ENCODE data around the gene FAM168B.
"Not testable (repeated sequence)": the region's sequence is repeated elsewhere in the genome, so short reads cannot be mapped to it uniquely, and the experiment has no call there.

FAM168B gene

GRCh38 chr2:131093006-131093695 lies at the start of gene FAM168B:
FAM168B (minus strand) TSS chr2:131093460; CDS start chr2:131082646, 10,814 bp downstream.
- DNase-seq: no peak

GRCh38 chr2:131142849-131143248 lies 49.6 kb upstream of the FAM168B start:
- no peak for DNase-seq

- DNase-seq: no peak
These were observed 47.3 kb upstream of the FAM168B start for GRCh38 chr2:131140581-131140980.

GRCh38 chr2:131132729-131133128 lies 39.5 kb upstream of the FAM168B start:
- no peak for DNase-seq

GRCh38 chr2:131130298-131130596 lies 37.0 kb upstream of the FAM168B start:
- no peak for DNase-seq

- no peak for DNase-seq
These were observed 34.7 kb upstream of the FAM168B start for GRCh38 chr2:131127981-131128380.

GRCh38 chr2:131127076-131127475 lies 33.8 kb upstream of the FAM168B start:
- no peak for DNase-seq

- no peak for DNase-seq
These were observed 33.2 kb upstream of the FAM168B start for GRCh38 chr2:131126436-131126835.

- no peak for DNase-seq
These were observed 32.0 kb upstream of the FAM168B start for GRCh38 chr2:131125195-131125757.

- no peak for DNase-seq
These were observed 29.9 kb upstream of the FAM168B start for GRCh38 chr2:131123192-131123591.

GRCh38 chr2:131122496-131122895 lies 29.2 kb upstream of the FAM168B start:
- DNase-seq: no peak

- no peak for DNase-seq
These were observed 28.2 kb upstream of the FAM168B start for GRCh38 chr2:131121464-131121863.

GRCh38 chr2:131120815-131121317 lies 27.6 kb upstream of the FAM168B start:
- DNase-seq: no peak

- no peak for DNase-seq
These were observed 22.5 kb upstream of the FAM168B start for GRCh38 chr2:131115752-131116151.

GRCh38 chr2:131114950-131115349 lies 21.7 kb upstream of the FAM168B start:
- not testable (repeated sequence) for DNase-seq

GRCh38 chr2:131113566-131114227 lies 20.4 kb upstream of the FAM168B start:
- no peak for DNase-seq

- DNase-seq: no peak
These were observed 19.3 kb upstream of the FAM168B start for GRCh38 chr2:131112529-131112928.

- no peak for DNase-seq
These were observed 12.9 kb upstream of the FAM168B start for GRCh38 chr2:131105950-131106801.

- DNase-seq: no peak
These were observed 12.1 kb upstream of the FAM168B start, which contains the start of gene PLEKHB2 for GRCh38 chr2:131105156-131105949. PLEKHB2 (plus strand) TSS chr2:131105336; CDS start chr2:131120942, 15,606 bp downstream.

GRCh38 chr2:131104487-131105155 lies 11.4 kb upstream of the FAM168B start:
- no peak for DNase-seq

GRCh38 chr2:131103165-131103564 lies 9.9 kb upstream of the FAM168B start:
- no peak for DNase-seq
